HG03439 (cell line): ENCODE measurements around the gene RFTN2.
"Not testable (repeated sequence)": the region's sequence is repeated elsewhere in the genome, so short reads cannot be mapped to it uniquely, and the experiment has no call there.

Source experiments
- ATAC-seq: cut with Tn5 transposase; IDR thresholded peaks from one replicate; pipeline ENCODE4 v1.9.1; 2021; ENCODE audit warnings: mild to moderate bottlenecking, moderate library complexity; ENCODE audit not compliant: unreplicated experiment

RFTN2 gene, protein sequence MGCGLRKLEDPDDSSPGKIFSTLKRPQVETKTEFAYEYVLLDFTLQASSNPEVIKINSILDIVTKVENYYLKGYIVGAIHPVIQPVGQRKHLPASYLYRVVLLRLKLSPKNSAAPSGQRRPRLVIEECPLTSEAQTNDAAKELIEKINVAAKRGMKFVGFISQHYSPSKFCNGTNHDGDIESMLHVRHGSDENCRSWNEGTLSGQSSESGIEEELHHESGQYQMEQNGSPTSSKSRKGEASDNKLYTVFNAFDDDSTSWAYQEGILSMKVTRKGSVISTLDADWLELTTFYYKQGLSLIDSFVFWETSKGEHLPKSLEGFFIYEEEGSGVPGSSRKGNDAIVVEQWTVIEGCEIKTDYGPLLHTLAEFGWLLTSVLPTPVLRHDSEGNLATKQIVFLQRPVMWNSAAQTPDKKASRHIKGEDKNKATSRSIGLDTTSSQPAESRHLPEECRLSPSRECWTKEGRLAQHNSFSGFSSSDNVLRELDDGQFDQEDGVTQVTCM

GRCh38 chr2:197675246-197675645 lies at the start of gene RFTN2:
RFTN2 (minus strand) TSS chr2:197675587; CDS start chr2:197675458, 129 bp downstream.
- no peak for ATAC-seq

- ATAC-seq = no peak
Observed at GRCh38 chr2:197717863-197718262, 42.5 kb upstream of the RFTN2 start.

DNA sequence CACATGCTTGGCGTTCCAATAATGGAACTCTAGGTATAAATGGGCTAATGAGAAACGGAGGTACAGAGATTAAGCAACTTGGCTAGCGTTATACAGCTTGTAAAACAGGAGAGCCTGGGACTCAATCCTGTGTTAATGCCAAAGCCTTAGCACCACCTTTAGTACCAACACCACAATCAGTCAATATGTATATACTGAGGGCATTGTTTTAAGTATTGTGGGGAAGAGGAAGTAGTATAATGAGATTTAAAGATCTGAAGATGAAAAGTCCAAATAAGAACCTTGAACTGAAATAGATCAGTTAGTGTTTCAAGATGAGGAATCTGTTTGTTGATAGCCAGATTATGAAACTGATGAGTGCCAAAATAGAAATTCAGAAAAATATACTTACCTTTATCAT lies 37.9 kb upstream of the RFTN2 start:
- ATAC-seq = no peak

DNA sequence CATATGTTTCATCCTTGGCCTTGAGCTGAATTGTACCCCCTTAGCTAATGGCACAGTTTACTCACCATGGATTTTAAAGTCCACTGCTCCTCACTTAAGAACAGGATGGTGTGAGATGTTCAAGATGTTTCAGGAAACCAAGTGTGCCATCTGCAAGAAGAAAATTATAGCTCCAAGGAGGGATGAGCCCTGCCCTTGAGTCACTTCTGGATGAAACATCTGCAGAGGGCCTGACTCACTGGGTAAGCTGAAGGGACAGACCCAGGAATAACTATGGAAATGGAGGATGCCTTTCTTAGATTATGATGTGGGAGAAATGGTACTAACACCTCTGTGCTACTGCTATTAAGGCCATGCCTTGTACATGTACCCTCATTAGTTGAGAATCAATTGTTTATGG lies 36.2 kb upstream of the RFTN2 start:
- no peak for ATAC-seq

GRCh38 chr2:197710424-197711042 lies 35.1 kb upstream of the RFTN2 start:
- ATAC-seq = peak; percentile 65

GRCh38 chr2:197709140-197709539 lies 33.8 kb upstream of the RFTN2 start:
- not testable (repeated sequence) for ATAC-seq

GRCh38 chr2:197708331-197708730 lies 32.9 kb upstream of the RFTN2 start:
- no peak for ATAC-seq

DNA sequence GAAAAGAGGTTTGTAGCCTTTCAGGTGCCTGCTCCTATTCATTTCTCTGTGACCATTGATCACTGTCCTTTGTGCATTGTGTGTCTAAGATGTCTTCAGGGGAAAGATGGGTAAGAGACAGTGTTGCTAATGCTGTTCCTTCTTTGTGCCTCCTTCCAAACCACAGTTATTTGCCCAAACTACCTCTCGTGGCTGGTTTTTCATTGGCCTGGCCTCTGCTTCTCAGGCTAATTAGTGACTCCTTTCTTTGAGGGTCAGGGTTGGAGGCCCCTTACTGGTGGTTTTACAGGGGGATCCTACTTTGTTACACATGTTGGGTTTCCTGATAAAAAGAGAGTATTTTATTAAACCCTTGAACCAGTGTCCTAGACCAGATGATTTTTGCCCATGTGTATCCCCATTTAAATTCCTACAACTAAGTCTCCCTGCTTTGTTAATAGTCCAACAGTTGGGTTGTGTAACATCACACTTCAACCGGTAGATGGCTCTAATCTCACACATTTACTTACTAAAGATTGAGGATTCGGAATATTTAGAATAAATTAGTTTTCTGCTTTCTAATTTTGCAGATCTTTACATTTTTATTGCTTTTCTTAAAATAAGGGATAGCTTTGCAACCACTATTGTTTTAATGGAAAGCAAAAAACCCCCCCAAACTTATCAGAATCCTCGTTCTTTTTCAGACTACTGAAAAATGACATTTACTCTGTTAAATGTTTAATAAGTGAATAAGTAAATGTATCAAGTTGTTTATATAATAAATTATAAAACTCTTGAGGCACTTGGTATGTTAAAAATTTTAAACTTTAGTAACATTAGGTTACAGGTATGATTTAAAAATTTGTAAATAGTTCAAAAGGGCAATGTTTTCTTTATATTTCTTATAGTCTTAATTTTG lies 32.2 kb upstream of the RFTN2 start:
- no peak for ATAC-seq

DNA sequence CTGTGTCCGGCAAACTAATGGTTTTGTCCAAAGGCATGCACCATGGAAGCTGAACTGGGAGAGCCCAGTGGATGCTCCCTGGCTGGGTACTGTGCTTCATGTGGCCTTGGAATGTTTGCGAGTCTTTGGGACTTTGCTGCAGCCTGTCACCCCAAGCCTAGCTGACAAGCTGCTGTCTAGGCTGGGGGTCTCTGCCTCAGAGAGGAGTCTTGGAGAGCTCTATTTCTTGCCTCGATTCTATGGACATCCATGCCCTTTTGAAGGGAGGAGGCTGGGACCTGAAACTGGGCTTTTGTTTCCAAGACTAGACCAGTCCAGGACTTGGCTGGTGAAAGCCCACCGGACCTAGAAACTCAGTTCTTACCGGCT lies 31.4 kb upstream of the RFTN2 start:
- ATAC-seq = no peak

- peak; percentile 2 for ATAC-seq
Observed at GRCh38 chr2:197705912-197706838, 30.8 kb upstream of the RFTN2 start.

- peak; percentile 82 for ATAC-seq
Observed at GRCh38 chr2:197705121-197705911, 29.9 kb upstream of the RFTN2 start, which contains the start of gene MARS2. MARS2 (plus strand) TSS chr2:197705369; CDS start chr2:197705406, 37 bp downstream.

- ATAC-seq = peak; percentile 30
Observed at GRCh38 chr2:197704434-197705120, 29.2 kb upstream of the RFTN2 start.

DNA sequence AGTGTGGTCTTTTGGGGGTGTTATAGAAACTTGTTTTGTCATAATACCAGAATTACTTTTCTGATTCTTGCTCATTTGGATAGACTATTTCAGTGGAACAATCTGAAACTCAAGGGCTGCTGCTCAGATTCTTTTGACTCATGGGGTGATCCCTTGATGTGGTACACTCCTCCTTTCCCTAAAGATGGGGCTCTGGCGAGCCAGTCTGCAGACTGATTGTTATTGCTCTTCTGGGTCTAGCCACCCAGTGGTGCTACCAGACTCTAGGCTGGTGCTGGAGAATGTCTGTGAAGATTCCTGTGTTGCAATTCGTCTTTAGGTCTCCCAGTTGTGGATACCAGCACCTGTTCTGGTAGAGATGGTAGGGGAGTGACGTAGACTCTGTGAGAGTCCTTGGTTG lies 25.6 kb upstream of the RFTN2 start:
- no peak for ATAC-seq

DNA sequence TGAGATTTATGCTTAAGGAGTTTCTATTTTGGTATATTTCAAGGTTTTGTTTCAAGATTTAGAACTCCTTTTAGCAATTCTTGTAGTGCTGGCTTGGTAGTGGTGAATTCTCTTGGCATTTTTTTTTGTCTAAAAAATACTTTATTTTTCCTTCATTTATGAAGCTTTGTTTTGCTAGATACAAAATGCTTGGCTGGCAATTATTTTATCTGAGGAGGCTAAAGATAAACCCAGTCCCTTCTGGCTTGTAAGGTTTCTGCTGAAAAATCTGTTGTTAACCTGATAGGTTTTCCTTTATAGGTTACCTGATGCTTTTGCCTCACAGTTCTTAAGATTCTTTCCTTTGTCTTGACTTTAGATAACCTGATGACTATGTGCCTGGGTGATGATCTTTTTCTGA lies 24.3 kb upstream of the RFTN2 start:
- ATAC-seq = not testable (repeated sequence)

DNA sequence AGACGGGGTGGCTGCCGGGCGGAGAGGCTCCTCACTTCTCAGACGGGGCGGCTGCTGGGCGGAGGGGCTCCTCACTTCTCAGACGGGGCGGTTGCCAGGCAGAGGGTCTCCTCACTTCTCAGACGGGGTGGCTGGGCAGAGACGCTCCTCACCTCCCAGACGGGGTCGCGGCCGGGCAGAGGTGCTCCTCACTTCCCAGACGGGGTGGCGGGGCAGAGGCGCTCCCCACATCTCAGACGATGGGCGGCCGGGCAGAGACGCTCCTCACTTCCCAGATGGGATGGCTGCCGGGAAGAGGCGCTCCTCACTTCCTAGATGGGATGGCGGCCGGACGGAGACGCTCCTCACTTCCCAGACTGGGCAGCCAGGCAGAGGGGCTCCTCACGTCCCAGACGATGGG lies 21.2 kb upstream of the RFTN2 start:
- ATAC-seq = not testable (repeated sequence)

GRCh38 chr2:197695971-197696370 lies 20.6 kb upstream of the RFTN2 start:
- not testable (repeated sequence) for ATAC-seq

- not testable (repeated sequence) for ATAC-seq
Observed at GRCh38 chr2:197695206-197695605, 19.8 kb upstream of the RFTN2 start.

DNA sequence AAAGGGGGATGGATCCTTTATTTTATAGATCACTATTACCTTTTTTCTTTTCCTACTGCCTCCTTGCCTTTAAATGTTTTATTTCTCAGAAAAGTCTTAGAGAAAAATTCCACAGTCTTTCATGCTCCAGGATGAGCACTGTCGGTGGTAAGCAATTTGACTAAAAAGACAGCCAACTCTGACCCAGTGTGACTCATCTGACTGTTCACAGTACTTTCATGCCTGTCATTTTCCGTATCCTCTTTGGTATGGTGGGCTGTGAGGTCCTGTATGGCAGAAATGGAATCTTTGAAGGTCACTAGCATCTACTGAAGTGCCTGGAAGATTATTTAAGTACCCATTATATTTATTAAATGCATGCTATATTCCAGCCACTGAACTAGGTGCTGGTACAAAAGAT lies 2.1 kb upstream of the RFTN2 start:
- no peak for ATAC-seq

- no peak for ATAC-seq
Observed at GRCh38 chr2:197677056-197677455, 1.7 kb upstream of the RFTN2 start.
